ENCODE measurements around the gene SLC28A2.
"Not testable (repeated sequence)": the region's sequence is repeated elsewhere in the genome, so short reads cannot be mapped to it uniquely, and the experiment has no call there.

Gene SLC28A2, protein sequence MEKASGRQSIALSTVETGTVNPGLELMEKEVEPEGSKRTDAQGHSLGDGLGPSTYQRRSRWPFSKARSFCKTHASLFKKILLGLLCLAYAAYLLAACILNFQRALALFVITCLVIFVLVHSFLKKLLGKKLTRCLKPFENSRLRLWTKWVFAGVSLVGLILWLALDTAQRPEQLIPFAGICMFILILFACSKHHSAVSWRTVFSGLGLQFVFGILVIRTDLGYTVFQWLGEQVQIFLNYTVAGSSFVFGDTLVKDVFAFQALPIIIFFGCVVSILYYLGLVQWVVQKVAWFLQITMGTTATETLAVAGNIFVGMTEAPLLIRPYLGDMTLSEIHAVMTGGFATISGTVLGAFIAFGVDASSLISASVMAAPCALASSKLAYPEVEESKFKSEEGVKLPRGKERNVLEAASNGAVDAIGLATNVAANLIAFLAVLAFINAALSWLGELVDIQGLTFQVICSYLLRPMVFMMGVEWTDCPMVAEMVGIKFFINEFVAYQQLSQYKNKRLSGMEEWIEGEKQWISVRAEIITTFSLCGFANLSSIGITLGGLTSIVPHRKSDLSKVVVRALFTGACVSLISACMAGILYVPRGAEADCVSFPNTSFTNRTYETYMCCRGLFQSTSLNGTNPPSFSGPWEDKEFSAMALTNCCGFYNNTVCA

DNA sequence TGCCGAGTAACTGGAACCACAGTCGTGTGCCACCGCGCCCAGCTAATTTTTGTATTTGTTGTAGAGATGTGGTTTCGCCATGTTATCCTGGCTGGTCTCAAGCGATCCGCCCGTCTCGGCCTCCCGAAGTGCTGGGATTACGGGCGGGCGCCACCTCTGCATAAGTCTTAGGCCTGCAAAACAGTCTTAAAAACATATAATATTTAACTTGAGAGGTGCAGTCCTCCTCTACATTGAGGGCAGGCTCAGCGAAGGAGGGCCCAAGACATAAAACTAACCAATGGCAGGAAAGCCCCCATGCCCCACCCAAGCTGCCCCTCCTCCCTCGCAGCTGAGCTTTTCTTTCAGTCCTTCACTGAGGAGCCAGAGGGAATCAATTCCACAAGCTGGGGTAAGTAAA lies at the start of gene SLC28A2:
Gene SLC28A2 (plus strand): TSS at position 347 of the 400 bp plus-strand sequence. CDS start 982 bp downstream, outside the sequence.
- DNase-seq: no peak

DNA sequence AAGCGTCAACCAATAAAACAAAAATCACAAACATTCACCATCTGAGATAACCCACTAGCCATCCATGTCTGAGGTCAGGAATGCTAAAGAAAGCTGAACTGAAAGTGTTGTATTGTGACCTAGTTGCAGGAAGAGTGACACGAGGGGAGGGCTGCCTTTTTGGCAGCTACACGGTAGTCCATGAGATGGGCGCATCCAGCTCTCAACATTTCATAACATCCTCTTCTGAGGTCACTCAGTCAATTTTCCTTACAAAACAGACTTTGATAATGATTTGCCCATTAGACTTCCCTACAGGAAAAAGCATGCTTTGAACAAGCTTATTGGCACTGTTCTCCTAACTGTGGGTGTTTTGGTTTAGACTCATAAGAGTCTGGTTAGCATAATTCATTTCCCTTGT lies 48.9 kb upstream of the SLC28A2 start:
- DNase-seq: no peak

DNA sequence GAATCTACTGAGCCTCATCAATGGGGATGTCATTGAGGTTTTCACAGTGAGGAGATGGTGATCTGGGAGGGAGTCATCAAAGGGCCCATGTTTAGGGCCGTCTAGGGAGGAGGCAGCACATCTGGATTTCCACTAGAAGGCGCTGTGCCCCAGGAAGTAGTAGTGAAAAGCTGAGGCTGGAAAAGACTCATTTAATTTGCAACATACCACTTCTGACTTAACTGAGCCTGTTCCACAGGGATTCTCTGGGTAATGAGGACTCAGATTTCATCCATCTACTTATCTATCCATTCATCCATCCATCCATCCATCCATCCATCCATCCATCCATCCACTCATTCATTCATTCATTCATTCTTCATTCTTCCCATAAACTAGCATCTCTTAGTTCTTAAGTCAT lies 46.8 kb upstream of the SLC28A2 start:
- DNase-seq: peak; percentile 76

DNA sequence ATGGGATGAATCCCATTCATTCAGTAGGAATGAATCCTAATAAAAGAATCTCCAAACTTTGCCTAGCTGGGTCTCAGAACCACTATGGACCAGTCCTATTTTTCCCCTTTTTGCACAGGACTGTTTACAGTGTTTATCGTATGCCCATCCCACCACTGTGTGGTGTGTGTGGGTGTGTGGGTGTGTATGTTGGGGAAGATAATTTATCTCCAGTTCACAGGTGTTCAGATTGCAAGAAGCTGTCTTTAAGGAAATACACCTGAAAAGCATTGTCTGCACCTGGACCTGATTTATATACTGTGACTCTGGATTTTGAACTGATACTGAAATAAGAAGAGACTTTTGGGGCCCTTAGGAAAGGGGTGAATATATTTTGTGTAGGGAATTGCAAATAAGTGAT lies 39.5 kb upstream of the SLC28A2 start:
- DNase-seq: no peak

DNA sequence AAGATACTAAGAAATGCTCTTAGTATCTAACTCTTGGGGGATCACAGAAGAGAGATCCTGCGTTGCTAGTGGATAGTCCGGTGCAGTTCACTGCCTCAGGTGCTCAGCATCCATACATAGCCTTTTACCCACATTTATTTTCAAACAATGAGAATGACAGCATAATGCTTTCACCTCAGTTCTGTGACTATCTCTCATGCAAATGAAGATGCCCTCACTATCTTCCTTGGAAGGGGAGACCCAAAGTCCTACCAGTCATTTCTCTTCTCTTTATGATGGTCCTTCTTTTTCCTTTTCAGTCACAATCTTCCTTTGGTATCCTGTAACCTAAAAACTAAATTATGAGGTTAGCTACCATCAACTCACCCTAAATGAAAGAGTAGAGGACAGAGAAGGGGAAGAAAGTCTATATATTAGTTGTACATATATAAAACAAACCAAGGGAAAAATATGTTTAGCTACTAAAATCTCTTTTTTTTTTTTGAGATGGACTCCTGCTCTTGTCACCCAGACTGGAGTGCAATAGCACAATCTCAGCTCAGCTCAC lies 30.9 kb upstream of the SLC28A2 start:
- DNase-seq: no peak

DNA sequence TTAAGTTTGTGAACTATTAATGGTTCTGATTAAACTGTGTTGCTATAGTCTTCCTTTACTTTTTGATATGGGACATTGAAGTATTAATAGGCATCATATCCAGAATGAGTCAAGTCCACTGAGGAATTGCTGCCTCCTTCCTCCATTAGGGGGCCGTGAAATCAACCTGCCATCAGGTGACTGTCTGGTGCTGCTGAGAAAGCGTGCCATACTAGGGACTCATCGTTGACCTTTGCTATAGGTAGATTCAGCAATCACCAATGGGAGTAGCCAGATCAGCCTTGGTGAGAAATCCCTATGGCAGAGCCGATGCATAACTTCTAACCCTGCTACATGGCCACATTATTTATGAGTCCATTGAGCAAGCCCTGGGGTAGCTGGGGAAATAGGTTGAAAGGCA lies 30.1 kb upstream of the SLC28A2 start:
- DNase-seq: no peak

DNA sequence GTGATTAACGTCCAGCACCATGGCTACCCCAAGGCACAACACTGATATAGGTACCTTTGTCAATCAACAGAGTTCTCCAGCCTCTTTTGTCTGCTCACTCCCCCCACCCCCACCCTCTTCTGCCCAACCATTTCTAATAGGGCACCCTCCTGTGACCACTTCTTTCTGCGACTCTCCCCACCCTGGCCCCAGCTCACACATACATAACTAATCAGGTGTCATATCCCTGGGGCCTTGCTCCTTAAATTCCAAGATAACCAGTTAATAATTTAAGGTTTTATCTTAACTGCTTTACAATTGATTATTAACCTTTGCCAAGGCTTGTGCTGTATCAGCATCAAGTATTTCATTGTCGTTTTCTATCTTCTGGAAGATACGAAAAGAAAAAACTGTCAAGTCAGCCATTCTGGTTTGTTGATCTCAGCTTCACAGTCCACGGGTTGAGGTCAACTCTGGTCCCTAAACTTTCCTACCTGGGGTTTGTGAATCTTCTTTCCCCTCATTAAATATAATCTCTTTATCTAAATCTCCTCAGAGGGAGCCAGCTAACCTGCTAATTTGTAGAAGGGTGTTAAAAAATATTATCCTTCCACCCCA lies 27.3 kb upstream of the SLC28A2 start:
- DNase-seq: no peak

DNA sequence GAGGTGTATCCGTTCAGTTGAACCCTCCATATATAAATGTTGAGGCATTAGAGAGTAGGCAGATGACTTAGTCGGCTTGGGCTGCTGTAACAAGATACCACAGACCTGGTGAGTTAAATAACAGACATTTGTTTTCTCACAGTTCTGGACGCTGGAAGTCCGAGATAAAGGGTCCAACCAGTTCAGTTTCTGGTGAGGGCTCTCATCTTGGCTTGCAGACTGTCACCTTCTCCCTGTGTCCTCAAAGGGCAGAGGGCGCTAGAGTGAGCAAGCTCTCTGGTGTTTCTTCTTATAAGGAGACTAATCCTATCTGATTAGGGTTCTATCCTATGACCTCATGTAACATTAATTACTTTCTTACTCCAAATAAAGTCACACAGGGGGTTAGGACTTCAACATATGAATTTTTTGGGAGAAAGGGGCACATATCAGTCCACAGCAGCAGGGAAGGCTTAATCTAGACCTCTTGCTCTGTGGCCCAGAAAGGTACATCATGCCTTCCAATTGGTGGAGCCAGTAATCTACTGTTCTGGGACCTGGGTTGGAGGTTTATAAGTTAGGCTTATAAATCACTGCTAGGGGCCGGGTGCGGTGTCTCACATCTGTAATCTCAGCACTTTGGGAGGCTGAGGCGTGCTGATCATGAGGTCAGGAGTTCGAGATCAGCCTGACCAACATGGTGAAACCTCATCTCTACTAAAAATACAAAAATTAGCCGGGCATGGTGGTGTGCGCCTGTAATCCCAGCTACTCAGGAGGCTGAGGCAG lies 26.3 kb upstream of the SLC28A2 start:
- DNase-seq: no peak

DNA sequence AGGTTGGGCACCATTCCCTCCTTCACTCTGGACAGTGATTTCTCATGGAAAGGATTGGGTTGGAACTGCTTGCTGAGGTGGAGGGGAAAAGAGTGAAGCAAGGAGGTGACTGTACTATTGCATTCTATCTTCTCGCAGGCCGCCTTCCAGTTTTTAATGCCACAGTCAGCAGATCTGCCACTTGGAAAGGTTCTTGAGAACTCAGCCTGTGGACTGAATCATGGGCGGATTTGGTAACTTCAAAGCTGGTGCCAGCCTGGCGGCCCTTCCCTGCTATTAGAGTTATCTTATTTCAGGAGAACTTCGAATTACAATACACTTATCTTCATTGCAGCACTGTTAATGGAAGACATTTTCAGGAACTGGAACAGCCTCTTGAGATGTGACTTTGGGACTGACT lies 23.1 kb upstream of the SLC28A2 start:
- DNase-seq: no peak

DNA sequence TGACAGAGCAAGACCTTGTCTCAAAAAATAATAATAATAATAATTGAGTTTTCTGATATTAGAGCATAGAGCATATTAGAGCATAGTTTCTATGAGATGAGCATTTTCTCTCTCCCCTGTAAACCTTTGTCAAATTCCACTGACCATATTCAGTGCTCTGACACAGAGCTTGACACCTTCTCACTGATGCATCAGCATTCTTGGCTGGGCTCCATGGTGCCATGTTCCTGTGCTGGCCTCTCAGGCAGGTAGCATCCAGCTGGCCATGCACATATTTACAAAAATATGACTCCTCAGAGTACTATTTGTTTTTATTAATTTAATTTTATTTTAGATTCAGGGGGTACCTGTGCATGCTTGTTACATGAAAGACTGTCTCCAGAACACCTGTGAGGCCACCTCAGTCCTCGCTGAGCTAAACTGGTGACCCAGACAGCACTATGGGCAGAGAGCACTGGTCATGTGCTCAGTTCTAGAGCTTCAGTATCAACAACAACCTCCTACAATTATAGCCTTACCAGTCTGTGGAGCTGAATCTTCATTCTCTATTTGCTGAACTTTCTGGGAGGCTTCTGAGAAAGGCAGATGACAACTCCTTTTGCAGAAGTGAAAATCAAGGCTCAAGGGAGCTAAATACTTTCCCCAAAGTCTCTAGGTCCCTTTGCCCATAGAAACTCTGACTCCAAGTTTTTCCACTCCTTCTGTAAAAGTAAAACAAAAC lies 21.6 kb upstream of the SLC28A2 start:
- no peak for DNase-seq

DNA sequence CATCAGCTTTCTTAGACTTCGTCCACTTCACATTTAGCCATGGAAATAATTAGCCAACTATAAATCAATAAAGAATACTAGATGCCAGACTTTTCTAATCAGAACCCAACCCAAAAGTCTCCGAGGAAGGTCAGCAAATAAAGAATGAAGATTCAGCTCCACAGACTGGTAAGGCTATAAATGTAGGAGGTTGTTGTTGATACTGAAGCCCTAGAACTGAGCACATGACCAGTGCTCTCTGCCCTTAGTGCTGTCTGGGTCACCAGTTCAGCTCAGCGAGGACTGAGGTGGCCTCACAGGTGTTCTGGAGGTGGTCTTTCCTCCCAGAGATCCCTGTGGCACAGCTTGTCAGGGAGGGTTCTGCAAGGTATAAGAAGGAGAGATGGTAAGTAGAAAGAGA lies 20.9 kb upstream of the SLC28A2 start:
- no peak for DNase-seq

DNA sequence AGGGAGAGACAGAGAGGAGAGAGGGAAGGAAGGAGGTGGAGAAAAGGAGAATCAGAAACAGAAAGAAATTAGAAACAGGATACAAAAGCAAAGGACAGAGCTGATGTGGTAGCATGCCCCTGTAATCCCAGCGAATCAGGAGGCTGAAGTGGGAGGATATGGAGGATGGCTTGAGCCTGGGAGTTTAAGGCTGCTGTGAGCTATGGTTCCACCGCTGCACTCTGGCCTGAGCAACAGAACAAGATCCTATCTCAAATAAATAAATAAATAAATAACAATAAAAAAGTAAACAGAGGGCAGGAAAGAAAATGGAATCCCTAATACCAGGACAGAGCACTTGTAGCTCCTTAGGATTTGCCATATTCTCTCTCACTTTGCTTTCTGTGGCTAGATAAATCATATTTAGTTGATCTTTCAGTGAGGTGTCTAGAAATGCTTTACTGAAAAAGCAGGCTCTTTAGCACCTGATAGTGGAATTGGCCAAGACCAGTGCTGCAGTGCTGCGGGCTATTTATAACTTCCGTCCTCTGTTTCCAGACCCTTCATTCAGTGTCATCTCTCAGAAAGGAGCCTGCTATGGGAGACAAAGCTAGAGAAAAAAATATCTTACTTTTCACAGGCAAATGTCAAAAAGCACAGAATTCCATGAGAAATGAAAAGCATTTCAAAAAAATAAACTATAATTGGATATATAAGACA lies 20.0 kb upstream of the SLC28A2 start:
- DNase-seq: no peak

DNA sequence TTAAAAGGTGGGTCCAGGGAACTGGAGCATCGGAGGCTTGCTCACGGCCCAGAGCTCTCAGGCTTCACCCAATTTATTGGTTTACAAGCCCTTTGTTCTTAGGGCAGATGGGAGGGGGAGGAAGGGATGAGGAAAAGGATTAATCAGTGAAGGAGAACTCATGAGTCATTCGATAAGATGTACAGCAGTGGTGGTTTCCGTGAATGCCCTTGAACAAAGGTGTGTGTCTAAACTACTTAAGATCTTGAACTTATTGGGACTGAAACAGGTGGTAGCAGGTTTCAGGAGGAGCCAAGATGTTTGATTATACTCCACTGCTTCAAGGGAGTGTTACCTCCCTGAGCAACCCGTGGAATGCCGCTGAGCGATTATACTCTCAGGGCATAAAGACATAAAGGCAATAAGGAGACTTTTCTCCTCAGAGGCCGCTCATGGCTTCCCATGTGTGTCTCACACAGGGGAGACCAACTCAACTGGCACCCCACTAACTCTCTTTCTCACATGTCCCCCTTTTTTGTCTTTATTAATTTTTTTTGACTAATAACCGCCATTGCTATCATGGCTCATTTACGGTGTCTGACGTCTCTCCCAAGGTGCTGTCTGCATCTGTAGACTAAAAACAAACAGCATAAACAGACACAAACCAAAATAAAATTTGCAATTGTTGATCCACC lies 17.3 kb upstream of the SLC28A2 start:
- DNase-seq: no peak

DNA sequence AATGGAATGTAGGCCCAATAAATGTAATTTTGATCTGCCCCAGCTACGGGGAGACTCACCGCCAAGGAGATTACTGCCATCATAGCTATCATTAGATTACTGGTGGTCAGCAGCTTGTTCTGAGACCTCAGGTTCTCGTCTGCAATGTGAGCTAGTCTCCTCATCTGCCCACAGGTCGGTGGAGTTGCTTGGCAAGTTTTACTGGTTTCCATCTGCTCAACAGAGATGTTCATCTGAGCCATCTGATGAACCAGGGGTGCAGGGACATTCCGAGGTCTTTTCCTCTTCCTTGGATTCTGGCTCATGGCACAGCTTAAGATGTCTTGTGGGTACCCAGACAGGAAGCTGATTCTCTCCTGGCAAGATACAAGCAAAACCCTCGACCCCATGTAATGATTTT lies 15.2 kb upstream of the SLC28A2 start:
- DNase-seq: not testable (repeated sequence)

DNA sequence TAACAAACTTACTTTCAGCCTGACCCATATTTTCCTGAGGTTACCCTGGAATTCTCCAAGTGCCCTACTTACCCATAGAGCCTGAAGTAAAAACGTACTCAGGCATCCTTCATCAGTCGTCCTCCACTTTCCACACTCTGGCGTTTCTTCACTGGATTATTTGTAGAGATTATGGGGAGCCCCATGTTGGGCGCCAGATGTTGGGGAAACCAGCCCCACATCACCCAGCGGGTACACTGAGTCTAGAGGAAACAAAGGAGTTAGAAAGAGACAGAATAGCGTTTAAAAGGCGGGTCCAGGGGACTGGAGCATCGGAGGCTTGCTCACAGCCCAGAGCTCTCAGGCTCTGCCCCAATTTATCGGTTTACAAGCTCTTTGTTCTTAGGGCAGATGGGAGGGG lies 9.7 kb upstream of the SLC28A2 start:
- no peak for DNase-seq

DNA sequence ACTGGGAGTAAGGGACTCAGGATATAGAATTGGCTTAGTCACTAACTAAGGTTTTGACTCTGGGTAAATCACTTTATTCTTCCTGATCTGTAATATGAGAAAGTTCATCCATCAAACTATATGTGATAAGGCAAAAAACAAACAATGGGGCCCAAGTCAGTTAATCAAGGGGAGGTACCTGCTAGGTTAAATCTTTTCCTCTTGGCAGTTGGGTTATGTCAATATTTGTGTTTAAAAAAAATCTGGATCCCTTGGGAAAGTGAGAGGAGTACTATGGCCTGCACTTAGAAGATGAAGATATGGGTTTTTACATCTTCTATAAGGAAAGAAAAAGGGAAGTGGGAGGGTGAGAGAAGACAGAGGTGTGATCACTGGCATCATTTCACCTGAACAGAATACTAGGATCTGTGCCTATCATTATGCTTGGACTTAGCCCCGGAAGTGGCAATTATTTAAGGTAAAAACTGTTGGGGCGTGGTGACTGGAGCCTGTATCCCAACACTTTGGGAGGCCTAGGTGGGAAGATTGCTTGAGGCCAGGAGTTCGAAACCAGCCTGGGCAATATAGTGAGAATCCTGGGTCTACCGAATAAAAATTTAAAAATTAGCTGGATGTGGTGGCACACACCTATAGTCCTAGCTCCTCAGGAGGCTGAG lies 2.8 kb upstream of the SLC28A2 start:
- no peak for DNase-seq

DNA sequence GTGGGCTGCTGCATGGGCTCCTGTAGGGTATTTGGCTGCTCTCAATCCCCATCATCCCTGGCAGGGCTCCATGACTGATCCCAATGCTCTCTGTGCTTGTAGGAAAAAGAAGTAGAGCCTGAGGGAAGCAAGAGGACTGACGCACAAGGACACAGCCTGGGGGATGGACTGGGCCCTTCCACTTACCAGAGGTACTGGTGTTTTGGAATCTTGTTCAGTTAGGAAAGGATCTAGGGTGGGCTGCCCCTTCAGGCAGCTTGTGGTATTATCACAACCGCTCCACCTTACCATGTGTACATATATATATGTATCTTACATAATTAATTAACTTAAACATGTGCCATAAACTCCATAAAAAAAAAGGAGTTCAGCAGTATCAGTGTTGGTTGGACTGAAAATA lies 1.3 kb downstream of the SLC28A2 start:
- DNase-seq: no peak

DNA sequence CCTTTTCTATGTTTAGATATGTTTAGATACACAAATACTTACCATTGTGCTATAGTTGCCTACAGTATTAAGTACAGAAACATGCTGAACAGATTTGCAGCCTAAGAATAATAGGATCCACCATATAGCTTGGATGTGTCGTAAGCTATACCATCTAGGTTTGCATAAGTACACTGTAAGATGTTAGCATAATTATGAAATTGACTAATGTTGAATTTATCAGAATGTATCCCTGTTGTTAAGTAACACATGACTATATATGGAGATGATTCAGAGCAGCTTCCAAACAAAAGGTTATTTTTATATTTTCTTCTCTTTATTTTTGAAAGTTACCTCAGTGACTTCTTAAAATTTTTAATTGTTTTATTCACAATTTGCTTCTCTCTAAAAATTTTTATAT lies 2.4 kb downstream of the SLC28A2 start:
- no peak for DNase-seq

DNA sequence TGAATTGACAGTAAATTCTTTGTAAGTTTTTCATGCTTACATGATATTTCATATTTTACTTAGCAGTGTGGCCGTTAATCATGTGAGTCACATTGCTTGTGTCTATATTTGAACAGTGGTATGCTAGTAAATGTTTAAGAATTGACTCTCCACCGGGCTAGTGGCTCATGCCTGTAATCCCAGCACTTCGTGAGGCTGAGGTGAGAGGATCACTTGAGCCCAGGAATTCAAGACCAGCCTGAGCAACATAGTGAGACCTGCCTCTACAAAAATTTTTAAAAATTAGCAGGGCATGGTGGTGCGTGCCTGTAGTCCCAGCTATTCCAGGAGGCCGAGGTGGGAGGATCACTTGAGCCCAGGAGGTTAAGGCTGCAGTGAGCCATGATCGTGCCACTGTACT lies 2.8 kb downstream of the SLC28A2 start:
- DNase-seq: not testable (repeated sequence)

DNA sequence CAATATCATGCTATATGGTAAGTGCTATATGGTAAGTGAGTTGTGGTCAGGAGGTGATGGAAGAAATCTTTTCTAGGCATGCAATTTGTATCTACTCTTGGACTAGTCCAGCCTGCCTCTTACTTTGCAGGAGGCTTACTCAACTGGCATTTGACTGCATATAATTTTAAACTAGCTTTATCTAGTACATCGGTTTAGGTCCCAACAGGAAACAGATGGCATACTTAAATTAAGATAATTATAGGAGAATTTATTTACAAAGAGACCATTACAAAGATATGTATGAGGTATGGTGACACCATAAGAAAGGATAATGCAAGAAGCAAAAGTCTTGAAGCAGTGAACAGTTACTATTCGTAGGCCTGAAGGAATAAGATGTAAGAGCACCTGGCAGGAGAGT lies 7.8 kb downstream of the SLC28A2 start:
- no peak for DNase-seq
